PC-3 (cell line): ENCODE results near the gene CD276.

Source experiments
- EZH2 ChIP-seq: fragments of 300-600 bp; sonication (generic); IDR thresholded peaks from one replicate; pipeline ENCODE4 v1.6.1; 2017; ENCODE audit warnings: antibody characterized with exemption, mild to moderate bottlenecking, low read length; ENCODE audit not compliant: unreplicated experiment
- EZH2phosphoT487 ChIP-seq: fragments of 300-600 bp; sonication (generic); IDR thresholded peaks from 2 replicates; pipeline ENCODE4 v1.6.1; 2018; ENCODE audit warnings: mild to moderate bottlenecking, antibody characterized with exemption, low read length, borderline replicate concordance
- TF ChIP-seq, protein P1 (sequence below): fragments of 300-600 bp; sonication (generic); conservative IDR thresholded peaks from 2 replicates; pipeline ENCODE4 v1.5.1; 2017; ENCODE audit warnings: antibody characterized with exemption, low read depth, mild to moderate bottlenecking, low read length

DNA sequence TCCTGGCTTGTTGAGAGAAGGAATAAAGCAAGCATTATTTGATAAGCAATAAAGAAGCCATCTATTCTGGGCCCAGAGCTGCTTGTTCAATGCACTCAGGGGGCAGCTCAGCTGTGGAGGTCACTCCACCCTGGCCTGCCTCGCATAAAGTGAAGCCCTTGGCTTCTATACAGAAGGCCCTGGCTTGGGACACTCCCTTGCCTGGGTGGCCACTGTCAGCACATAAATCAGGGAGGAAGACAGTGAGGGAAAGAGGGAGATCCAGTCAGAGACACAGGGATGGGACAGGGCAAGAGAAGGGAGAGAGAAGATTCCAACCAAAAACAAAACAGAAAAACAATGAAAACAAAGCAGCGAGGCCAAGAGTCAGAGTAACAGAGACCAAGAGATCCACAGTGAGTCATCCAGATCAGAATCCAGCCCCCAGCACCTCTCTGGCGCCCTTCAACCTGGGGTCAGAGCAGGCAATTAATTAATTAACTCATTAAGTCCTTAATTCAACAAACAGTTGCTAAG is 57.2 kb downstream of the CD276 start:
- TF ChIP-seq EZH2phosphoT487, result no peak
- TF ChIP-seq, protein P1, sequence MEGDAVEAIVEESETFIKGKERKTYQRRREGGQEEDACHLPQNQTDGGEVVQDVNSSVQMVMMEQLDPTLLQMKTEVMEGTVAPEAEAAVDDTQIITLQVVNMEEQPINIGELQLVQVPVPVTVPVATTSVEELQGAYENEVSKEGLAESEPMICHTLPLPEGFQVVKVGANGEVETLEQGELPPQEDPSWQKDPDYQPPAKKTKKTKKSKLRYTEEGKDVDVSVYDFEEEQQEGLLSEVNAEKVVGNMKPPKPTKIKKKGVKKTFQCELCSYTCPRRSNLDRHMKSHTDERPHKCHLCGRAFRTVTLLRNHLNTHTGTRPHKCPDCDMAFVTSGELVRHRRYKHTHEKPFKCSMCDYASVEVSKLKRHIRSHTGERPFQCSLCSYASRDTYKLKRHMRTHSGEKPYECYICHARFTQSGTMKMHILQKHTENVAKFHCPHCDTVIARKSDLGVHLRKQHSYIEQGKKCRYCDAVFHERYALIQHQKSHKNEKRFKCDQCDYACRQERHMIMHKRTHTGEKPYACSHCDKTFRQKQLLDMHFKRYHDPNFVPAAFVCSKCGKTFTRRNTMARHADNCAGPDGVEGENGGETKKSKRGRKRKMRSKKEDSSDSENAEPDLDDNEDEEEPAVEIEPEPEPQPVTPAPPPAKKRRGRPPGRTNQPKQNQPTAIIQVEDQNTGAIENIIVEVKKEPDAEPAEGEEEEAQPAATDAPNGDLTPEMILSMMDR, result no peak
- no peak for TF ChIP-seq EZH2
